ENCODE results near the gene TMEM200A. TPM values are rescaled to one million over a fixed set of nuclear protein-coding genes. Genes with fewer than 3 reads are reported as not detected.

The TMEM200A gene
- total RNA-seq, 1 experiment from 2014 or later: 22.9 TPM

- Histone ChIP-seq H4K20me1 (ENCODE audit: insufficient read depth) (no peaks in the 10 kb centered on the region), H3K9me2 (ENCODE audit: insufficient read depth) (no peaks in the 10 kb centered on the region), H3K9me3 (ENCODE audit: control insufficient read depth in 1 of 2, insufficient read depth in 1 of 2, low read depth in 1 of 2, low read length in 2 of 2) (no peaks in the 10 kb centered on the region), H3K79me2 (ENCODE audit: insufficient read depth, low read length) (peaks cover 60% of the 10 kb centered on the region), H3K9ac (ENCODE audit: low read length) (no peak overlapping the region), H3K4me2 (ENCODE audit: low read length) (no peak overlapping the region), H3K27me3 (ENCODE audit: insufficient read depth, low read length) (no peaks in the 10 kb centered on the region), H2AFZ (ENCODE audit: low read depth, low read length, poor library complexity, severe bottlenecking) (no peak overlapping the region), H3K4me3 (replicated peaks in 1 of 2; ENCODE audit: low read depth in 1 of 2, low read length in 2 of 2) (no peak overlapping the region), H3K27ac (ENCODE audit: low read depth, low read length) (no peak overlapping the region), H3K36me3 (ENCODE audit: control insufficient read depth in 1 of 2, insufficient read depth in 2 of 2, low read length in 2 of 2) (no peaks in the 10 kb centered on the region), H3K4me1 (ENCODE audit: control insufficient read depth in 1 of 2, insufficient read depth in 2 of 2, low read length in 2 of 2) (peaks cover 0 to 23% of the 10 kb centered on the region in 2 experiments; a peak in 1 of 4 replicates)
- POLR2A ChIA-PET: no interaction called here
- TF ChIP-seq RAD21 (IDR thresholded peaks at IDR 0.05; ENCODE audit: low read depth) (no peak), EGR1 (IDR thresholded peaks at IDR 0.05; ENCODE audit: low read depth) (no peak), JUND (IDR thresholded peaks at IDR 0.05) (no peak), CBX3 (IDR thresholded peaks at IDR 0.05; ENCODE audit: low read depth) (no peak), ZNF274 (IDR thresholded peaks at IDR 0.05; ENCODE audit: low read depth, low read length) (no peak), POLR2A (IDR thresholded peaks at IDR 0.05; ENCODE audit: borderline replicate concordance, extremely low read depth, insufficient read depth, insufficient read length) (no peak), SP1 (IDR thresholded peaks at IDR 0.05; ENCODE audit: low read depth) (no peak), MAX (IDR thresholded peaks at IDR 0.05) (no peak), SIN3A (IDR thresholded peaks at IDR 0.05; ENCODE audit: low read depth) (no peak), YY1 (IDR thresholded peaks at IDR 0.05; ENCODE audit: extremely low read depth, insufficient replicate concordance, low read depth, low read length) (no peak), ATF3 (IDR thresholded peaks at IDR 0.05) (no peak), ELF1 (IDR thresholded peaks at IDR 0.05; ENCODE audit: borderline replicate concordance, low read depth) (no peak), SRF (IDR thresholded peaks at IDR 0.05; ENCODE audit: low read depth) (no peak), POLR2AphosphoS5 (IDR thresholded peaks at IDR 0.05; ENCODE audit: low read depth, low read length) (no peak), CTCF (IDR thresholded peaks at IDR 0.05 in 2 of 3, conservative IDR thresholded peaks at IDR 0.05 in 1 of 3; ENCODE audit: borderline replicate concordance in 1 of 3, insufficient read depth in 1 of 3, low read depth in 2 of 3, low read length in 2 of 3) (no peak), REST (IDR thresholded peaks at IDR 0.05; ENCODE audit: low read depth) (no peak), CEBPB (IDR thresholded peaks at IDR 0.05; ENCODE audit: low read depth) (no peak)
- no peak for ATAC-seq
- DNase-seq (ENCODE audit: low read depth, low spot score): no peak
- CTCF ChIA-PET: interaction anchor here (1.6 kb wide), 1 partner anchor 330 kb away, joined by 4 read pairs; no protein-coding TSS in a partner anchor
- BruUV-seq (replicated peaks): no TSS peak
- intact Hi-C loops (cut with micrococcal nuclease): loop anchor here (10.0 kb wide), 1 partner anchor 136 kb away; no protein-coding TSS in a partner anchor
- RAD21 ChIA-PET (ENCODE audit: low non-redundant PET in 1 of 2, low total read pairs in 2 of 2, uncharacterized antibody in 2 of 2, unreplicated experiment in 2 of 2): no interaction called here
Observed at GRCh38 chr6:130368576-130368975, 2.8 kb downstream of the TMEM200A start.
